NCI-H82 treated with DMSO at 0.1 percent for 48 hours (cell line): ENCODE results near the gene IRF2.
"Not testable (repeated sequence)": the region's sequence is repeated elsewhere in the genome, so short reads cannot be mapped to it uniquely, and the experiment has no call there.

ENCODE experiments used
- DNase-seq: peaks from one replicate; lab custom pipeline; 2025; ENCODE audit not compliant: unreplicated experiment; lab: John Stamatoyannopoulos, UW

Gene IRF2

GRCh38 chr4:184348311-184349233 lies 125.8 kb downstream of the IRF2 start:
- DNase-seq = peak; percentile 16

GRCh38 chr4:184347251-184348239 lies 126.8 kb downstream of the IRF2 start:
- DNase-seq = no peak

- no peak for DNase-seq
Measured at GRCh38 chr4:184346682-184347081, 127.7 kb downstream of the IRF2 start.

- not testable (repeated sequence) for DNase-seq
Measured at GRCh38 chr4:184346273-184346672, 128.1 kb downstream of the IRF2 start.

GRCh38 chr4:184345573-184345922 lies 128.8 kb downstream of the IRF2 start:
- DNase-seq = no peak

DNA sequence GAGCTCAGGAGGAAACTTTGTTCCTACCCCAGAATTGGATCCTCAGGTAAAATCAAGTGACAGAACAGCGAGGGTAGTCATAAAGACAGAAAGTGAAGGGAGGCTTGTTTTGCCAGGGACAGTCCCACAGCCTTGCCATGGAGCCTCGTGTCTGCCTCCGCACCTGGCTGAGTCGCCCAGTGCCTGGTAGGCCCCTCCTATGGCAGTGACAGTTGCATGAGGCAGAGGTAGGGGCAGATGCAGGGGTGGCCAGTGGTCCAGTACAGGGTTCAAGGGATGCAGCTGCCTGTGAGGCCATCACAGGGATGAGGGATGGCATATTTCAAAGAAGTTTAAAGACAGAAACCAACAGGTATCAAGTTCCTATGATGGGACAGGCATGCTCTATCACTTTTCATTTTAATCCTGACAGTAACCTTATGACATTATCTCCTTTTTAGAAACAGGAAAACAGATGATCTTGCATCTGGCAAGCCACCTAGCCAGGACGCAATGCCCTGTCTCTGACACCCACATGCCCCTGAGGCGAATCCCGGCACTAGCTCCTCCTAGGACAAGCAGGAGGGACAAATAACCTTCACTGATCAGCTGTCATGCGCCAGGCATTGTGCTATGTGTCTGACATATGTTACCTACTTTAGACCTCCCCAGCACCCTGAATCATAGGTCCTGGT lies 129.3 kb downstream of the IRF2 start:
- DNase-seq = no peak

DNA sequence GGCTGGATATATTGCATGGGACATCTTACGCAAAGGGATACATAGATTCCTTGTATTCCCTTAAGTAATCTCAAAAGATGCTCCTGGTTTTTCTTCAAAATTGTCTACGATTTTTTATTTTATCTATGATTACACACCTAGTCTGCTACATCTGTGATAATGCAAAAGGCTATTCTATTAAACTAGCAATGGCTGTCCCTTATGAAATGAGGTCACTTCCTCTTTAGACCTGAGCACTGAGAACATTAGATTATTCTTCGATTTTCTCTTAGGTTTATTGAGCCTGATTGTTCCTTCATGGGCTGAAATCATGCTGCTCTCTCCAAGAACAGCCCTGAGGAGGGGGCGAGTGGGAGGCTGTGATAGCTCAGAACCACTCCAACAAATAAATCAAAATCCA lies 129.9 kb downstream of the IRF2 start:
- DNase-seq = no peak

DNA sequence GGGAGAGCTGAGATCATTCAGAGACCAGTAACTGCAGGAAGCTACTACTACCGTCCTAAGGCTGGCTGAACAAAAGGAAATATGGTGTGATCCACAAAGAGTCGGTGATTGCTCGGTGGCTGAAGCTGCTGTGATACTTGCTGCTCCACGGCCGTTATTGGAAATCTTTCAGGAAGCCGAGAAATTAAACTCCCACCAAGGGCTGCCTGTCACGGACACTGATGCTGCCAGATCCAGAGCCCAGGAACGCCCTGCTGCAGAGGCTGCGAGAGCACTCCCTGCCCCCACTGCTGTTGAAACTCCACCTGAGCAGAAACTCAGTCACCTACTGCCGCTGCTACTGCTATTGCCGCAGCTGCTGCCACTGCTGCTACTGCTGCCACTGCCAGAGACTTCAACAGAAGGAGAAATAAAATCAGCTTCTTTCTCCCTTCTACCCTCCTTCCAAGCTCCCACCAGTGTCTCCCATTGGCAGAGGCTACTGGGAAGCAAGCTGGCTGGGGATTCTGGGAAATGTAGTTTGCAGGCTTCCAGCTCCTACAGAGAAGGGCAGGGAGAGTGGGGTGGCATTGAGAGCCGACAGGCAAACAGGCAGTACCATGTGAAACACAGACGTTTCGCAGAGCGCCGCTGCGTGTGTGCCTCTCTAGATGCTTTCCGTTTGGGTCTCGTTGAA lies 130.7 kb downstream of the IRF2 start:
- peak; percentile 27 for DNase-seq

GRCh38 chr4:184342857-184343237 lies 131.5 kb downstream of the IRF2 start:
- DNase-seq = not testable (repeated sequence)

DNA sequence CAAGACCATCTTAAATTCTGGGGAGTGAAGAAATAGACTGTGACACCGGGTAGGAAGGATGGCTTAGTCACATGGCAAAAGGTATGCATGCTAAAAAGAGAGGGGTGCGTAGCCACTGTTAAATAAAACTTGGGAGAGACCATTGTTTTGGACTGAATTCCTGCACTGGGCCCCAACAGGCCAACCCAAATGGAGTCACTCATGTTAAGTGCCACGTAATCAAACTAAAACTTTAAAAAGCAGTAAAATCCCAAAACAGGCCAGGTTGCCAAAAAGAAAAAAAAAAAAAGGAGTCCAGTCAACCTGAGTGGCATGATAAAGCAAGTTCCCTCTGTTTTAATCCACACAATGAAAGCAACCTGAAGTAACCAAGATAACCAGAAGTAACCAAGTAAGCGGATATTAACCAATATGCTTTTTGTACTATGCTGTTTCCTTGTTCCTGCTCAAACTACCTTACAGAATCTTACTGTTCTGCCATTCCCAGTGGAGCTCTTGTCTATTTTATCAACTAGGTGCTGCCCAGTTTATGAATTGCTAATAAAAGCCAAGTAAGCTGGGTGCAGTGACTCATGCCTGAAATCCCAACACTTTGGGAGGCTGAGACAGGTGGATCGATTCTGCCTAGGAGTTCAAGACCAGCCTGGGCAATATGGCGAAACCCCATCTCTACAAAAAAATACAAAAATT lies 132.0 kb downstream of the IRF2 start:
- DNase-seq = no peak

DNA sequence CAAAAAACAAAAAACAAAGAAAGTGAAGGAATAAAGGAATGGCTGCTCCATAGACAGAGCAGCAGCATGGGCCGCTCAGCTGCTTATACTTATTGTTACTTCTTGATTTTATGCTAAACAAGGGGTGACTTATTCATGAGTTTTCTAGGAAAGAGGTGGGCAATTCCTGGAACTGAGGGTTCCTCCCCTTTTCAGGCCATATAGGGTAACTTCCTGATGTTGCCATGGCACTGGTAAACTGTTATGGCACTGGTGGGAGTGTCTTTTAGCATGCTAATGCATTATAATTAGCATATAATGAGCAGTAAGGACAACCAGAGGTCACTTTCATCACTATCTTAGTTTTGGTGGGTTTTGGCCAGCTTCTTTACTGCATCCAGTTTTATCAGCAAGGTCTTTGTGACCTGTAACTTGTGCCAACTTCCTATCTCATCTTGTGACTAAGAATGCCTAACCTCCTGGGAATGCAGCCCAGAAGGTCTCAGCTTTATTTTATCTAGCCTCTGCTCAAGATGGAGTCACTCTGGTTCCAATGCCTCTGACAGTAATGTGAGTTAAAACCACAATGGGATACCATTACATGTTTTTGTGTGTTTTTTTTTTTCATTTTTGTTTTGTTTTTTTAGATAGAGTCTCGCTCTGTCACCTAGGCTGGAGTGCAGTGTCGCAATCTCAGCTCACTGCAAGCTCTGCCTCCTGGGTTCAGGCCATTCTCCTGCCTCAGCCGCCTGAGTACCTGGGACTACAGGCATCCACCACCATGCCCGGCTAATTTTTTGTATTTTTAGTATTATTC lies 134.8 kb downstream of the IRF2 start:
- not testable (repeated sequence) for DNase-seq

- DNase-seq = no peak
Measured at GRCh38 chr4:184337907-184338306, 136.4 kb downstream of the IRF2 start.
